ENCODE measurements around the gene MDFI. TPM values are rescaled to one million over a fixed set of nuclear protein-coding genes. Genes with fewer than 3 reads are reported as not detected.

The MDFI gene
- total RNA-seq, 2 experiments from 2014 or later = not detected

DNA sequence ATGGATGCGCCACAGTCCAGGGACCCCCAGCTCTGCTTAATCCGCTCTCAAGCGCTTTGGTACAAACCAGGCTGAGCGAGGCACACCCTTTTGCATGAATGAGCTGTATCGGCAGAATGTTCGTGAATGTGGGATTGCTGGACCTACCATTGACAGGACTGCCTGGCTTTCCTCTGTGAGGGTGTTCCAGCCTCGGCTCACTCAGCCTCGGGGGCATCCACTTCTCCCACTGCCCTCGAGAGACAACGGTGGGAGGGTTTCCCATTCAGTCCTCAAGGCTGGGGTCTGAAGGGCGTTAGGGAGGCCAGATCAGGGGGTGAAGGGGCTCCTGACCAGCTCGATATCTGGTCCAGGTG is 17.4 kb downstream of the MDFI start:
- intact Hi-C loops (cut with micrococcal nuclease) = no loop called here
- H3K4me3 Mint-ChIP-seq = no peak overlapping the region
- no peak for DNase-seq
- H3K27ac Mint-ChIP-seq = no peak overlapping the region
- ChIA-PET CTCF (no interaction called here), POLR2A (interaction anchor here (0.6 kb wide), 1 partner anchor 119 kb away, joined by 3 read pairs; no protein-coding TSS in a partner anchor)
- no peaks in the 10 kb centered on the region for H3K9me3 Mint-ChIP-seq
- H3K36me3 Mint-ChIP-seq = no peaks in the 10 kb centered on the region
- H3K27me3 Mint-ChIP-seq = peaks cover 25% of the 10 kb centered on the region
- no peaks in the 10 kb centered on the region for H3K4me1 Mint-ChIP-seq (ENCODE audit: low read depth)

- ChIA-PET POLR2A (no interaction called here), CTCF (no interaction called here)
These were observed 17.9 kb downstream of the MDFI start for GRCh38 chr6:41656002-41656691.

GRCh38 chr6:41657131-41658094 is 19.1 kb downstream of the MDFI start:
- POLR2A ChIA-PET = no interaction called here
- H3K36me3 Mint-ChIP-seq = no peaks in the 10 kb centered on the region
- H3K4me3 Mint-ChIP-seq = no peak overlapping the region
- CTCF ChIA-PET = interaction anchor here (0.8 to 1.4 kb wide), 2 partner anchors 26 to 54 kb away, joined by 4 to 5 read pairs; no protein-coding TSS in a partner anchor
- H3K27ac Mint-ChIP-seq = no peak overlapping the region
- no peaks in the 10 kb centered on the region for H3K9me3 Mint-ChIP-seq
- DNase-seq = no peak
- intact Hi-C loops (cut with micrococcal nuclease) = no loop called here
- no peaks in the 10 kb centered on the region for H3K4me1 Mint-ChIP-seq (ENCODE audit: low read depth)
- peaks cover 28% of the 10 kb centered on the region for H3K27me3 Mint-ChIP-seq

More at GRCh38 chr6:41656002-41656691, 17.9 kb downstream of the MDFI start:
- H3K27ac Mint-ChIP-seq = no peak overlapping the region
- intact Hi-C loops (cut with micrococcal nuclease) = no loop called here
- no peak for DNase-seq
- no peaks in the 10 kb centered on the region for H3K36me3 Mint-ChIP-seq
- no peaks in the 10 kb centered on the region for H3K4me1 Mint-ChIP-seq (ENCODE audit: low read depth)
- no peak overlapping the region for H3K4me3 Mint-ChIP-seq
- H3K9me3 Mint-ChIP-seq = no peaks in the 10 kb centered on the region
- peaks cover 25% of the 10 kb centered on the region for H3K27me3 Mint-ChIP-seq

GRCh38 chr6:41658636-41659035 is 20.4 kb downstream of the MDFI start:
- DNase-seq = no peak
- Mint-ChIP-seq H3K27ac (no peak overlapping the region), H3K9me3 (no peaks in the 10 kb centered on the region), H3K27me3 (peaks cover 29% of the 10 kb centered on the region), H3K4me3 (no peak overlapping the region), H3K36me3 (no peaks in the 10 kb centered on the region), H3K4me1 (ENCODE audit: low read depth) (no peaks in the 10 kb centered on the region)
- intact Hi-C loops (cut with micrococcal nuclease) = no loop called here
- ChIA-PET CTCF (interaction anchor here (0.8 kb wide), 1 partner anchor 56 kb away, joined by 4 read pairs; no protein-coding TSS in a partner anchor), POLR2A (no interaction called here)

GRCh38 chr6:41659935-41660334 is 21.7 kb downstream of the MDFI start:
- ChIA-PET CTCF (no interaction called here), POLR2A (no interaction called here)
- Mint-ChIP-seq H3K27ac (no peak overlapping the region), H3K4me3 (no peak overlapping the region), H3K36me3 (no peaks in the 10 kb centered on the region), H3K27me3 (peaks cover 28% of the 10 kb centered on the region), H3K9me3 (no peaks in the 10 kb centered on the region), H3K4me1 (ENCODE audit: low read depth) (no peaks in the 10 kb centered on the region)
- intact Hi-C loops (cut with micrococcal nuclease) = no loop called here
- DNase-seq = no peak

- no peak overlapping the region for H3K27ac Mint-ChIP-seq
- intact Hi-C loops (cut with micrococcal nuclease) = no loop called here
- no peak overlapping the region for H3K4me3 Mint-ChIP-seq
- peaks cover 9% of the 10 kb centered on the region for H3K27me3 Mint-ChIP-seq
- no peaks in the 10 kb centered on the region for H3K36me3 Mint-ChIP-seq
- no peak for DNase-seq
- ChIA-PET POLR2A (interaction anchor here (0.6 kb wide), 1 partner anchor 36 kb away, joined by 3 read pairs; no protein-coding TSS in a partner anchor), CTCF (interaction anchor here (2.0 kb wide), 1 partner anchor 20 kb away, joined by 6 read pairs; no protein-coding TSS in a partner anchor)
- H3K9me3 Mint-ChIP-seq = no peaks in the 10 kb centered on the region
- no peaks in the 10 kb centered on the region for H3K4me1 Mint-ChIP-seq (ENCODE audit: low read depth)
These were observed 25.3 kb downstream of the MDFI start for GRCh38 chr6:41663568-41663967.

GRCh38 chr6:41664271-41664670 is 26.0 kb downstream of the MDFI start:
- H3K27ac Mint-ChIP-seq = no peak overlapping the region
- POLR2A ChIA-PET = no interaction called here
- H3K9me3 Mint-ChIP-seq = peaks cover 3% of the 10 kb centered on the region
- no peak for DNase-seq
- no peaks in the 10 kb centered on the region for H3K4me1 Mint-ChIP-seq (ENCODE audit: low read depth)
- intact Hi-C loops (cut with micrococcal nuclease) = no loop called here
- no peak overlapping the region for H3K4me3 Mint-ChIP-seq
- H3K36me3 Mint-ChIP-seq = no peaks in the 10 kb centered on the region
- peaks cover 7% of the 10 kb centered on the region for H3K27me3 Mint-ChIP-seq
- CTCF ChIA-PET = interaction anchor here (2.0 kb wide), 1 partner anchor 19 kb away, joined by 6 read pairs; no protein-coding TSS in a partner anchor

- Mint-ChIP-seq H3K27ac (no peak overlapping the region), H3K4me3 (no peak overlapping the region), H3K36me3 (no peaks in the 10 kb centered on the region), H3K27me3 (peaks cover 10% of the 10 kb centered on the region), H3K9me3 (peaks cover 4% of the 10 kb centered on the region), H3K4me1 (ENCODE audit: low read depth) (no peaks in the 10 kb centered on the region)
- ChIA-PET CTCF (no interaction called here), POLR2A (no interaction called here)
- no peak for DNase-seq
- intact Hi-C loops (cut with micrococcal nuclease) = no loop called here
These were observed 28.9 kb downstream of the MDFI start for GRCh38 chr6:41667195-41667594.

DNA sequence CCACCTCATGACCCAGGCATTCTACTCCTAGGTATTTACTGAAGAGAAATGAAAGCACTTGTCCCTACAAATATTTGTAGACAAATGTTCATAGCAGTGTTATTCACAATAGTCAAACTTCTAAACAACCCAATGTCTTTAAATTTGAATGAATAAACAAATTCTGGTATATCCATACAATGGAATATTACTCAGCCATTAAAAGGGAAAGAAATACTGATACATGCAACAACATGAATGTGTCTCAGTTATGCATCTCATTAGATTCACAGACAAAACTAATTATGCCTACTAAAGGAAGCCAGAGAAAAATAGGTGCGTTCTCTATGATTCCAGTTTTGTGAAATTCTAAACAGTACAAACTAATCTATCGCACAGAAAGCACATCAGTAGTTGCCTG is 30.7 kb downstream of the MDFI start:
- no peak overlapping the region for H3K27ac Mint-ChIP-seq
- CTCF ChIA-PET = no interaction called here
- H3K4me3 Mint-ChIP-seq = no peak overlapping the region
- H3K9me3 Mint-ChIP-seq = peaks cover 4% of the 10 kb centered on the region
- no peak for DNase-seq
- no peaks in the 10 kb centered on the region for H3K4me1 Mint-ChIP-seq (ENCODE audit: low read depth)
- peaks cover 7% of the 10 kb centered on the region for H3K27me3 Mint-ChIP-seq
- intact Hi-C loops (cut with micrococcal nuclease) = no loop called here
- no peaks in the 10 kb centered on the region for H3K36me3 Mint-ChIP-seq
- POLR2A ChIA-PET = no interaction called here

DNA sequence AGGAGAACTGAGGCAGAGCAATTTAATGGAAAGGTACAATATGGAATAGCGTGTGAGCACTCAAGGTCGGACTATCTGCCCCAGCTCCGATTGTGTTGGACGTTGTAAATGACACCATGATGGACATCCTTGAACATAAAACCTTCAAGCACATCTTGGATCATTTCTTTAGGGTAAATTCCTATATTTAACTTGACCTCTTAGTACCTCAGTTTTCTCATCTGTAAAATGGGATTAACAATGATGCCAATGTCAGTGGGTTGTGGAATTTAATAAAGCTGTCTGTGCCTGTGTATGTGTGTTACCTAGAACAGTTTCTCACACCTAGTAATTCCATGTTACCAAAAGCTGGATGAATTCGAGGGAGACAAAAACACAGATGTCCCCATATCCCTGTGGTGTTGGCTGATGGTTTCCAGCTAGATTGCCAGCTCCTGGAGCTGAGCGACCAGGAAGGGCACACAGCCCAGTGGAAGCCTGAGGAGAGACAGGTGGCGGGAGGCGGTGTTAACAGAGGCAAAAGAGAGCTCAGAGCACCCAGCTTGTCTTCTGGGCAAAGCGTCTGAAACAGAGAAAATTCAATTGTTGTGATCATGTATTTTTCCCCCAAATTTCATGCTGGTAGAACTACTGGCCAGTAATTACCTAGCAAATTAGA is 32.6 kb downstream of the MDFI start:
- peaks cover 8% of the 10 kb centered on the region for H3K27me3 Mint-ChIP-seq
- CTCF ChIA-PET = interaction anchor here (1.8 kb wide), 1 partner anchor 13 kb away, joined by 8 read pairs; no protein-coding TSS in a partner anchor
- DNase-seq = no peak
- no peak overlapping the region for H3K4me3 Mint-ChIP-seq
- POLR2A ChIA-PET = no interaction called here
- H3K9me3 Mint-ChIP-seq = peaks cover 4% of the 10 kb centered on the region
- H3K36me3 Mint-ChIP-seq = no peaks in the 10 kb centered on the region
- intact Hi-C loops (cut with micrococcal nuclease) = no loop called here
- H3K4me1 Mint-ChIP-seq (ENCODE audit: low read depth) = no peaks in the 10 kb centered on the region
- H3K27ac Mint-ChIP-seq = no peak overlapping the region

GRCh38 chr6:41671376-41671775 is 33.1 kb downstream of the MDFI start:
- no peaks in the 10 kb centered on the region for H3K36me3 Mint-ChIP-seq
- POLR2A ChIA-PET = no interaction called here
- CTCF ChIA-PET = interaction anchor here (1.8 kb wide), 1 partner anchor 12 kb away, joined by 8 read pairs; no protein-coding TSS in a partner anchor
- peaks cover 8% of the 10 kb centered on the region for H3K27me3 Mint-ChIP-seq
- no peaks in the 10 kb centered on the region for H3K4me1 Mint-ChIP-seq (ENCODE audit: low read depth)
- no peak for DNase-seq
- no peak overlapping the region for H3K27ac Mint-ChIP-seq
- no peak overlapping the region for H3K4me3 Mint-ChIP-seq
- intact Hi-C loops (cut with micrococcal nuclease) = no loop called here
- H3K9me3 Mint-ChIP-seq = peaks cover 4% of the 10 kb centered on the region

DNA sequence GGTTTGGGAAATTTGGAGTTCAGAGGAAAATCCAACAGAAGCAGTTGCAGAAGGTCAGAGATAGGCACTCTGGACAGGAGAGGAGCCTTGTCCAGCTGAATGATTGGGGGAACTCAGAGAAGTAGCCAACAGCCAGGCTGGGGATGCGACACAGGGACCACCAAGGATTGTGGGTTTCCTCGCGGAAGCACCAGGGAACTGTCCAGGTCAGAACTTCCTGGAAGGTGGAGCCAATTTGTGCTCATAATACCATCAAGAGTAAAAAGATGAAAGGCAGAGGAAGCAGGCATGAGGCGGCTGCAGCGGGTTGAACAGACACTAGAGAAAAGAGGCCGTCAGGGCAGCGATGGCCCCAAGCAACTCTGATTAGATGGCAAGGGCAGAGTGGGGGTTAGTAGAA is 33.7 kb downstream of the MDFI start:
- H3K4me1 Mint-ChIP-seq (ENCODE audit: low read depth) = no peaks in the 10 kb centered on the region
- no peak overlapping the region for H3K4me3 Mint-ChIP-seq
- intact Hi-C loops (cut with micrococcal nuclease) = no loop called here
- H3K27me3 Mint-ChIP-seq = peaks cover 8% of the 10 kb centered on the region
- H3K36me3 Mint-ChIP-seq = no peaks in the 10 kb centered on the region
- DNase-seq = no peak
- ChIA-PET POLR2A (no interaction called here), CTCF (no interaction called here)
- H3K9me3 Mint-ChIP-seq = peaks cover 4% of the 10 kb centered on the region
- H3K27ac Mint-ChIP-seq = no peak overlapping the region
